A673 (cell line): Measurements from ENCODE around the gene EXD3. TPM values are rescaled to one million over a fixed set of nuclear protein-coding genes. Genes with fewer than 3 reads are reported as not detected.

ENCODE experiments used
- BruUV-seq: library from RNA; stranded (reverse); fragments of 400-500 nt; replicated peaks from 2 replicates; lab custom pipeline; 2021; lab: Mats Ljungman, UMichigan
- CTCF ChIA-PET: fragments of 300-600 bp; sonication (Branson Sonifier 250); formaldehyde crosslinking; loops from one replicate; lab custom pipeline; 2022; ENCODE audit warnings: antibody characterized with exemption; lab: Charles Lee
- POLR2A ChIA-PET: fragments of 300-600 bp; sonication (Branson Sonifier 250); formaldehyde crosslinking; loops from one replicate; lab custom pipeline; 2022; ENCODE audit warnings: antibody characterized with exemption; ENCODE audit not compliant: low non-redundant PET; lab: Charles Lee
- DNase-seq: peaks from one replicate; pipeline ENCODE4 v3.0.0-alpha.2; 2015; ENCODE audit warnings: low spot score
- H3K27ac ChIP-seq: fragments of 200-600 bp; sonication (generic); 2 replicates; pipeline ENCODE4 v1.5.1; 2016; ENCODE audit warnings: mixed run types, low read depth, mild to moderate bottlenecking, mixed read lengths, antibody characterized with exemption, low read length; ENCODE audit not compliant: poor library complexity, severe bottlenecking
- H3K27me3 ChIP-seq: fragments of 200-600 bp; sonication (generic); replicated peaks from 2 replicates; pipeline ENCODE4 v1.6.1; 2017; ENCODE audit warnings: mixed run types, low read depth, mild to moderate bottlenecking, mixed read lengths, antibody characterized with exemption, low read length; ENCODE audit not compliant: insufficient read depth, poor library complexity
- H3K36me3 ChIP-seq: fragments of 200-600 bp; sonication (generic); 2 replicates; pipeline ENCODE4 v1.6.1; 2016; ENCODE audit warnings: mixed run types, mild to moderate bottlenecking, mixed read lengths, antibody characterized with exemption, low read length; ENCODE audit not compliant: insufficient read depth, poor library complexity, severe bottlenecking
- H3K4me1 ChIP-seq: fragments of 200-600 bp; sonication (generic); 2 replicates; pipeline ENCODE4 v1.6.1; 2017; ENCODE audit warnings: mixed run types, mild to moderate bottlenecking, mixed read lengths, antibody characterized with exemption, low read length; ENCODE audit not compliant: insufficient read depth, poor library complexity, severe bottlenecking
- H3K4me3 ChIP-seq: fragments of 200-600 bp; sonication (generic); 2 replicates; pipeline ENCODE4 v1.5.1; 2016; ENCODE audit warnings: low read depth, mixed run types, mild to moderate bottlenecking, mixed read lengths, low read length; ENCODE audit not compliant: poor library complexity, severe bottlenecking
- H3K9me3 ChIP-seq: fragments of 200-600 bp; sonication (generic); 2 replicates; pipeline ENCODE4 v1.6.1; 2016; ENCODE audit warnings: mixed run types, low read depth, mild to moderate bottlenecking, mixed read lengths, antibody characterized with exemption, low read length; ENCODE audit not compliant: poor library complexity, severe bottlenecking
- CTCF ChIP-seq: fragments of 300-800, 200-600 bp; sonication (generic); conservative IDR thresholded peaks from 2 replicates; pipeline ENCODE4 v1.5.1; 2017; ENCODE audit warnings: low read depth, mild to moderate bottlenecking, antibody characterized with exemption, low read length, moderate library complexity, mixed read lengths
- EZH2 ChIP-seq: fragments of 200-600 bp; sonication (generic); IDR thresholded peaks from 2 replicates; pipeline ENCODE4 v1.6.1; 2017; ENCODE audit warnings: borderline replicate concordance, low read depth, mild to moderate bottlenecking, mixed read lengths, antibody characterized with exemption, low read length; ENCODE audit not compliant: poor library complexity, severe bottlenecking
- intact Hi-C: fragments of 100-400 bp; cut with micrococcal nuclease; formaldehyde crosslinking; loops from one replicate; pipeline ENCODE4 v1.10.0; 2022; ENCODE audit not compliant: unreplicated experiment
- total RNA-seq: library from RNA; stranded (reverse); gene quantifications from 2 replicates; pipeline ENCODE4 v1.2.3, GENCODE V29; 2021

EXD3 gene
- total RNA-seq, 1 experiment from 2014 or later = 6.3 TPM

GRCh38 chr9:137350696-137351584 lies 72.0 kb downstream of the EXD3 start:
- TF ChIP-seq EZH2 = no peak
- TF ChIP-seq CTCF = no peak
- ChIA-PET POLR2A (no interaction called here), CTCF (no interaction called here)
- no peaks in the 10 kb centered on the region for H3K27me3 ChIP-seq
- H3K27ac ChIP-seq = no peak overlapping the region
- H3K4me3 ChIP-seq = no peak overlapping the region
- no peaks in the 10 kb centered on the region for H3K4me1 ChIP-seq
- intact Hi-C loops = no loop called here
- H3K9me3 ChIP-seq = peaks cover 10% of the 10 kb centered on the region
- DNase-seq = no peak
- BruUV-seq = no TSS peak
- H3K36me3 ChIP-seq = no peaks in the 10 kb centered on the region

GRCh38 chr9:137349471-137350033 lies 73.4 kb downstream of the EXD3 start:
- H3K27ac ChIP-seq = no peak overlapping the region
- BruUV-seq = no TSS peak
- no peaks in the 10 kb centered on the region for H3K27me3 ChIP-seq
- intact Hi-C loops = no loop called here
- H3K4me3 ChIP-seq = no peak overlapping the region
- no peaks in the 10 kb centered on the region for H3K4me1 ChIP-seq
- no peaks in the 10 kb centered on the region for H3K9me3 ChIP-seq
- TF ChIP-seq EZH2 (no peak), CTCF (no peak)
- H3K36me3 ChIP-seq = no peaks in the 10 kb centered on the region
- CTCF ChIA-PET = no interaction called here
- DNase-seq = no peak
- POLR2A ChIA-PET = no interaction called here

- ChIA-PET POLR2A (no interaction called here), CTCF (no interaction called here)
- no peaks in the 10 kb centered on the region for H3K27me3 ChIP-seq
- no peak for TF ChIP-seq CTCF
- TF ChIP-seq EZH2 = no peak
- no peak for DNase-seq
- H3K36me3 ChIP-seq = no peaks in the 10 kb centered on the region
- no peaks in the 10 kb centered on the region for H3K9me3 ChIP-seq
- no TSS peak for BruUV-seq
- intact Hi-C loops = no loop called here
- H3K4me1 ChIP-seq = no peaks in the 10 kb centered on the region
- H3K27ac ChIP-seq = no peak overlapping the region
- no peak overlapping the region for H3K4me3 ChIP-seq
Observed at GRCh38 chr9:137348769-137349470, 74.0 kb downstream of the EXD3 start.
